HL-60 (cell line): ENCODE results near the gene PLEKHG5.

Experiments used
- DNase-seq, 2 experiments: peaks; one replicate each; pipeline ENCODE4 v3.0.0-alpha.2; 2010 to 2020; ENCODE audit warnings: low read depth in 1 of 2, low spot score in 1 of 2
- H3K27ac ChIP-seq: fragments of 250-450 bp; sonication (Bioruptor Pico); replicated peaks from 2 replicates; pipeline ENCODE4 v1.5.1; 2020; ENCODE audit warnings: mild to moderate bottlenecking, moderate library complexity
- H3K27me3 ChIP-seq: fragments of 250-450 bp; sonication (Bioruptor Pico); 2 replicates; pipeline ENCODE4 v1.5.1; 2021; ENCODE audit warnings: mild to moderate bottlenecking, moderate library complexity; ENCODE audit not compliant: insufficient read depth, poor library complexity, severe bottlenecking
- H3K4me3 ChIP-seq: replicated peaks from 2 replicates; pipeline ENCODE4 v1.5.1; 2011; ENCODE audit warnings: mild to moderate bottlenecking, control low read depth, low read length; ENCODE audit not compliant: insufficient read depth
- CTCF ChIP-seq: IDR thresholded peaks from one replicate; pipeline ENCODE4 v1.5.1; 2011; ENCODE audit warnings: low read length, control low read depth, inconsistent platforms; ENCODE audit not compliant: insufficient read depth
- GABPA ChIP-seq: IDR thresholded peaks from 2 replicates; pipeline ENCODE4 v1.6.1; 2012; ENCODE audit warnings: low read depth
- POLR2AphosphoS5 ChIP-seq: IDR thresholded peaks from 2 replicates; pipeline ENCODE4 v1.6.1; 2012; ENCODE audit warnings: low read depth
- SPI1 ChIP-seq: IDR thresholded peaks from 2 replicates; pipeline ENCODE4 v1.6.1; 2012; ENCODE audit warnings: low read depth, mild to moderate bottlenecking, borderline replicate concordance
- TF ChIP-seq, protein P1 (sequence below): IDR thresholded peaks from 2 replicates; pipeline ENCODE4 v1.6.1; 2012; ENCODE audit warnings: low read depth; ENCODE audit not compliant: insufficient replicate concordance

Gene PLEKHG5

GRCh38 chr1:6513320-6513801, 21.9 kb upstream of the PLEKHG5 start:
- no peak overlapping the region for H3K4me3 ChIP-seq
- no peak for TF ChIP-seq CTCF
- TF ChIP-seq, protein P1, sequence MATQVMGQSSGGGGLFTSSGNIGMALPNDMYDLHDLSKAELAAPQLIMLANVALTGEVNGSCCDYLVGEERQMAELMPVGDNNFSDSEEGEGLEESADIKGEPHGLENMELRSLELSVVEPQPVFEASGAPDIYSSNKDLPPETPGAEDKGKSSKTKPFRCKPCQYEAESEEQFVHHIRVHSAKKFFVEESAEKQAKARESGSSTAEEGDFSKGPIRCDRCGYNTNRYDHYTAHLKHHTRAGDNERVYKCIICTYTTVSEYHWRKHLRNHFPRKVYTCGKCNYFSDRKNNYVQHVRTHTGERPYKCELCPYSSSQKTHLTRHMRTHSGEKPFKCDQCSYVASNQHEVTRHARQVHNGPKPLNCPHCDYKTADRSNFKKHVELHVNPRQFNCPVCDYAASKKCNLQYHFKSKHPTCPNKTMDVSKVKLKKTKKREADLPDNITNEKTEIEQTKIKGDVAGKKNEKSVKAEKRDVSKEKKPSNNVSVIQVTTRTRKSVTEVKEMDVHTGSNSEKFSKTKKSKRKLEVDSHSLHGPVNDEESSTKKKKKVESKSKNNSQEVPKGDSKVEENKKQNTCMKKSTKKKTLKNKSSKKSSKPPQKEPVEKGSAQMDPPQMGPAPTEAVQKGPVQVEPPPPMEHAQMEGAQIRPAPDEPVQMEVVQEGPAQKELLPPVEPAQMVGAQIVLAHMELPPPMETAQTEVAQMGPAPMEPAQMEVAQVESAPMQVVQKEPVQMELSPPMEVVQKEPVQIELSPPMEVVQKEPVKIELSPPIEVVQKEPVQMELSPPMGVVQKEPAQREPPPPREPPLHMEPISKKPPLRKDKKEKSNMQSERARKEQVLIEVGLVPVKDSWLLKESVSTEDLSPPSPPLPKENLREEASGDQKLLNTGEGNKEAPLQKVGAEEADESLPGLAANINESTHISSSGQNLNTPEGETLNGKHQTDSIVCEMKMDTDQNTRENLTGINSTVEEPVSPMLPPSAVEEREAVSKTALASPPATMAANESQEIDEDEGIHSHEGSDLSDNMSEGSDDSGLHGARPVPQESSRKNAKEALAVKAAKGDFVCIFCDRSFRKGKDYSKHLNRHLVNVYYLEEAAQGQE: no peak
- TF ChIP-seq POLR2AphosphoS5: no peak
- TF ChIP-seq SPI1: no peak
- TF ChIP-seq GABPA: no peak
- H3K27ac ChIP-seq: no peak overlapping the region
- no peak for DNase-seq
- peaks cover 2% of the 10 kb centered on the region for H3K27me3 ChIP-seq

DNA sequence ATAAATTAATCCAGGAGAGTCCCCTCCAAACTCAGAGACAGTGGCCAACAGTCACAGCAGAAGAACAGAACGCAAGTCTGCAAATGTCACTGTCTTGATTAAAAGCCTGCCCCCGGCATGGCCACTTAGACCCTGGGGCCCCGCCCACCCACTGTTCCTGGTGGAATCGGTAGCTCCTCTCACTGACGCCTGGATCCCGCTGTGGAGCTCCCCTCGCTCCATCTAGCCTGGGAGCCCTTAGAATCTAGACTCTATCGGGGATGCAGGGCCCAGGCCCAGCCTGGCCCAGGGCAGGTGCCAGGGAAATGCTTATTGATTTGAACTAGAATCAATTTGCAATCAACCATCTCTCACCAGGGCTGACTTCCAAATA, 21.4 kb upstream of the PLEKHG5 start:
- H3K27ac ChIP-seq: no peak overlapping the region
- H3K27me3 ChIP-seq: peaks cover 2% of the 10 kb centered on the region
- DNase-seq: no peak
- no peak overlapping the region for H3K4me3 ChIP-seq
- TF ChIP-seq POLR2AphosphoS5 (no peak), CTCF (no peak), GABPA (no peak), SPI1 (no peak)
- TF ChIP-seq, protein P1: no peak

DNA sequence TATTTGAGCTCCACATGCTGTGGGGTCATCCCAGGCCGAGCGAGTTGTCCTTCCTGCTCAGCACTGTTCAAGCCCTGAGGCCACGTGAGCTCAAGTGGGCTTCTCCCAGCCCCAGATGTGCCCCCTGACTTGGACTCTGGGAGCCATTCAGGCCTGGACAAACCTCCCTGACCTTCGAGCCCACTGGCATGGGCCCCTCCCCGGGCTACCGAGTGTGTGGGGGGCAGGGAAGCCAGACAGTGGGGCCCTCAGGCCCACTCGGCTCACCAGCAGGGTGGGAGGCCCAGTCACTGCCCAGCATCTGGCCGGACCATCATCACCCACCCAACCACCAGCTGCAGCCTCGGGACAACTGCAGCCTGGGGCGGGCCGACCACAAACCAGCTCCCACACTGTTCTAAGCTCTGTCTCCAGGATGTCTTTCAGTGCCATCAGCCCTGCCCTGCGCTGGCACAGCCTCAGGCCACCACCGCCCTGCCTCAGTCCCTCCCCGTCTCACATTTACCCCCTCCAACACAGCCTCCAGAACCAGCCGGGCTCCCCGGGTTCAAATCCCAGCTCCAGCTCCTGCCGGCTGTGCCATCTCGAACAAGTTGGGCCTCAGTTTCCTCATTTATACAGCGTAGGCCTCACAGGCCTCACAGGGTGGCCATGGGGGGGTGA, 20.9 kb upstream of the PLEKHG5 start:
- Histone ChIP-seq H3K27ac (no peak overlapping the region), H3K27me3 (peaks cover 2% of the 10 kb centered on the region), H3K4me3 (no peak overlapping the region)
- no peak for TF ChIP-seq GABPA
- TF ChIP-seq POLR2AphosphoS5: no peak
- no peak for TF ChIP-seq SPI1
- TF ChIP-seq CTCF: no peak
- TF ChIP-seq, protein P1: no peak
- no peak for DNase-seq
